WI38 (cell line): Measurements from ENCODE around the gene SLC38A8.

Experiments
- H3K4me3 ChIP-seq: 2 replicates; pipeline ENCODE4 v1.5.1; 2011; ENCODE audit warnings: low read depth, mild to moderate bottlenecking, control low read depth, low read length
- TF ChIP-seq, protein P1 (sequence below): IDR thresholded peaks from 2 replicates; pipeline ENCODE4 v1.5.1; 2012; ENCODE audit warnings: low read depth, mild to moderate bottlenecking, control low read depth, low read length

SLC38A8 gene

GRCh38 chr16:84042308-84042878 lies at the start of gene SLC38A8:
Gene SLC38A8 (minus strand): TSS chr16:84042795. CDS start chr16:84042157, 638 bp downstream.
- TF ChIP-seq, protein P1, sequence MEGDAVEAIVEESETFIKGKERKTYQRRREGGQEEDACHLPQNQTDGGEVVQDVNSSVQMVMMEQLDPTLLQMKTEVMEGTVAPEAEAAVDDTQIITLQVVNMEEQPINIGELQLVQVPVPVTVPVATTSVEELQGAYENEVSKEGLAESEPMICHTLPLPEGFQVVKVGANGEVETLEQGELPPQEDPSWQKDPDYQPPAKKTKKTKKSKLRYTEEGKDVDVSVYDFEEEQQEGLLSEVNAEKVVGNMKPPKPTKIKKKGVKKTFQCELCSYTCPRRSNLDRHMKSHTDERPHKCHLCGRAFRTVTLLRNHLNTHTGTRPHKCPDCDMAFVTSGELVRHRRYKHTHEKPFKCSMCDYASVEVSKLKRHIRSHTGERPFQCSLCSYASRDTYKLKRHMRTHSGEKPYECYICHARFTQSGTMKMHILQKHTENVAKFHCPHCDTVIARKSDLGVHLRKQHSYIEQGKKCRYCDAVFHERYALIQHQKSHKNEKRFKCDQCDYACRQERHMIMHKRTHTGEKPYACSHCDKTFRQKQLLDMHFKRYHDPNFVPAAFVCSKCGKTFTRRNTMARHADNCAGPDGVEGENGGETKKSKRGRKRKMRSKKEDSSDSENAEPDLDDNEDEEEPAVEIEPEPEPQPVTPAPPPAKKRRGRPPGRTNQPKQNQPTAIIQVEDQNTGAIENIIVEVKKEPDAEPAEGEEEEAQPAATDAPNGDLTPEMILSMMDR = no peak
- H3K4me3 ChIP-seq = no peak within 1 kb of the TSS

DNA sequence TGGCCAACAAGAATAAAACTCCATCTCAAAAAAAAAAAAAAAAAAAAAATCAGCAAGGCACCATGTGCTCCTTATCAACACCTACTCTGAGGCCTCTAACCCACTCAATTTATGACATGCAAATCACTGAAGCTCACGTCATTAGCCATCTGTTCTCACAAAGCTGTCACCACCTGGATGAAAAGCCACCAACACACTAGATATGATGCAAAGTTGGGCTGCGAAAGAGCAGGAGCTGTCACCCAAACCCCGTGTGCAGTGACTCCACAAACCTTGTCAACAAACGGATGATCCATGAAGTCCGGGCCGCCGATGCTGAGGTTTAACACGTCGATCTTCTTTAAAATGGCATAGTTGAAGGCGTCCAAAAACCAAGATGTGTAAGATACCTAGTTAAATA lies 48.9 kb upstream of the SLC38A8 start:
- TF ChIP-seq, protein P1 = no peak
- H3K4me3 ChIP-seq = no peak overlapping the region

- TF ChIP-seq, protein P1 = no peak
- H3K4me3 ChIP-seq = no peak overlapping the region
Measured at GRCh38 chr16:84090211-84090610, 47.6 kb upstream of the SLC38A8 start.

GRCh38 chr16:84088695-84089395 lies 46.2 kb upstream of the SLC38A8 start:
- TF ChIP-seq, protein P1 = no peak
- no peak overlapping the region for H3K4me3 ChIP-seq

DNA sequence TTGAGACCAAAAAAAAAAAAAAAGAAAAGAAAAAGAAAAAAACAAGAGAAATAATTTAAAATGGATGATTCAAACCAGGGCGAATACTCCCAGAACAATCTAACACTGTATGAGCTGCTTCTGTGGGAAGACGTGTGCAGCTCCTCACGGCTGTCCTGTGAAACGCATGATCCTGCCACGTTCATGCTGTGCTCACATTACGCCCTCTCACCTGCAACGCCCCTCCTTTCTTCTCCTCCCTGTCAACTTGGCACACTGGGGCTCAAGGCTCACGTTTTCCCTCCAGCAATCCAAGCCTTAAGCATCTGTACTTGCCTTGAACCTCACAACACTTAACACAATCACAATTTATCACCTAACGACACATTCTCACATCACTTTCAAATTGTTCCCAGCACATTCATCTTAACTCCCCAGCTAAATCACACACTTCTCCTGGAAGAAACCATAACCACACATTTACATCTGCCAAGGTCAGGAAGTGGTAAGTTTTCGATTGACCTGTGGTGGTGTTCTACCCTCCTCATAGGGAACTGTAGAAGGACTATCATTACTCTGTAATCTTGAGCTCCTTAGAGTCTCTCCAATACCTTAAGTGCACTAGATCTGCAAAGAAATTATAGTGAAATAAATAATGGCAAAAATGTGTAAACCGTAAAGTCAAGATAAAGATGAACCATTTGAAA lies 45.0 kb upstream of the SLC38A8 start:
- TF ChIP-seq, protein P1 = no peak
- no peak overlapping the region for H3K4me3 ChIP-seq

- TF ChIP-seq, protein P1 = no peak
- H3K4me3 ChIP-seq = no peak overlapping the region
Measured at GRCh38 chr16:84087001-84087400, 44.4 kb upstream of the SLC38A8 start.

- TF ChIP-seq, protein P1 = no peak
- no peak overlapping the region for H3K4me3 ChIP-seq
Measured at GRCh38 chr16:84086341-84086740, 43.7 kb upstream of the SLC38A8 start.
